ENCODE results near the gene PCBD1.

DNA sequence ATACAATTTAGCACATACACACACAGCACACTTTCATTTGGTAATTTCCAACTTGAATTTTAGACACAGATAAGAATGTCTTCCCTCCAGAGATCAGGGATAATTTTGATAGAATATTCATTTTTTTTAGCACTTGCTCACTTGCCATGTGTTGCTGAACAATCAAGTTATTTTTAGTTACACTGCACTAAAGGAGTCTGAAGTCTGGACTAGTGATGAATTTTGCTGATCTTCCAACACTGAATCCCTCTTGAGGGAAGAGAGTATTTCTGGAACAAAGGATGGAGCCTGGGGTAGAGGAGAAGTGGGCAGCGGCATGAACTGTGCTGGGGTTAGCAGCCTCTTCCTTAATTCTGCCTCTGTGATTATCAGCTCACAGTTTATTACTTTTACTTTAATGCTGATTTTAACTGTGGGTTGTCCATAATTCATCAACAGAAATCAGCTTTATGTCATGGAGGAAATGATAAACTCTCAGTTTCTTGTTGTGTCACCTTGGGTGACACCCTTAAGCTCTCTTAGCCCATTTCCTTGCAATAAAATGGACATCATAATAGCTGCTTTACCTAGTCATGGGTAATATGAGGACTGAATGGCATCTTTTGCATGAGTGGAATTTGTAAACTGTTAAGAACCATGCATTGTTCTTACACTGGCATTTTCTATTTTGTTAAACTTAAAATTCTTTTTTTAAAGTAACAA, 40.6 kb downstream of the PCBD1 start:
- no peak for TF ChIP-seq SUZ12 (IDR thresholded peaks at IDR 0.05; ENCODE audit: extremely low read depth, insufficient read depth, insufficient read length)
- TF ChIP-seq YY1 (IDR thresholded peaks at IDR 0.05; ENCODE audit: insufficient read depth, insufficient read length) = no peak
- no peak for TF ChIP-seq ZNF274 (IDR thresholded peaks at IDR 0.05; ENCODE audit: low read depth, low read length)

Measured in NT2/D1 (cell line).